ENCODE measurements around the gene AUTS2.

Gene AUTS2

GRCh38 chr7:70457883-70458680, 859.8 kb downstream of the AUTS2 start:
- DNase-seq, result no peak

DNA sequence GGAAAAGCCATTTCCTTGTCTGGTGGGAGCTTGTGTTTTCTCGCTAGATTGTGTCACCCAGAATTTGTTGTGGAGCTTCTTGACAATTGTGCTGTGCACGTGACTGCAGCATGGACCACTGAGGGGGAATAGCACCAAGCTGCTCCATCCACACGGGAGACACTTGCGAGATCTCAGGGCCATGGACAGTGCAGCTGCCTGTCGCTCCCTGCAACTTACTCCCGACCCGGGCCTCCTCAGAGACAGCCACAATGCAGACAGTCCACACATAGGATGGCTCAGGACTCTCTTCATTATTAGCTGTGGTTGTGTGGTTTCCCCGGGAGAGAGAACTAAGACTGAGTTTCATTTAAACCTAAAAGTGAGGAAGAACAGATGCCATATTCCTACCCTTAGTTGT, 860.5 kb downstream of the AUTS2 start:
- DNase-seq, result no peak

- DNase-seq, result no peak
Measured at GRCh38 chr7:70459546-70459945, 861.3 kb downstream of the AUTS2 start.

GRCh38 chr7:70460071-70460470, 861.8 kb downstream of the AUTS2 start:
- no peak for DNase-seq

- DNase-seq, result no peak
Measured at GRCh38 chr7:70460562-70460961, 862.3 kb downstream of the AUTS2 start.

DNA sequence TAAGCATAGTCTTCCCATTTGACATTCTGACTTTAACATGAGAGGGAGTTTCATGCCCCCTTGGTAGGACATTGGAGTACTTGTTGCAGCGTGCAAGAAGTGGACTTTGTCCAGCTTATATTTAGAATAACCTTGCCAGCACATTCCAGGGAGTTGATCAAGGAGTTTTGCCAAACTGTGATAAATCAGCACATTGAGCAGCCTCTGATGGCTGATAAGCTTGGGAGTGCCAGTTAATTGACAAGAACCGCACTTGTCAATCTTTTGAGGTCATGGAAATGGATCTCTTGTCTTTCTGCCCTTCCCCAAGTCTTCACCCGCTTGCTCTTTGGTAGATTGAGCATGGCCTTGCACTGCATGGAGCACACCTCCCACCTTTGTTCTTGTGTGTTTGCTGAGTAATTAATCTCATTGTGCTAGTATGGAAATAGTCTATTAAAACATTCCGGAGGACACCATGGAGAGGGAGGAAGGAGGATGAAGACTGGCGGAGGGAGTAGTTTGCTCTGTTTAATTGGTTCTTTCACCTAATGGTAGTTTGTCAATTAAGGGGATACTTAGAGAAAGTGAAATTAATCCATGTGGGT, 865.2 kb downstream of the AUTS2 start:
- no peak for DNase-seq

DNA sequence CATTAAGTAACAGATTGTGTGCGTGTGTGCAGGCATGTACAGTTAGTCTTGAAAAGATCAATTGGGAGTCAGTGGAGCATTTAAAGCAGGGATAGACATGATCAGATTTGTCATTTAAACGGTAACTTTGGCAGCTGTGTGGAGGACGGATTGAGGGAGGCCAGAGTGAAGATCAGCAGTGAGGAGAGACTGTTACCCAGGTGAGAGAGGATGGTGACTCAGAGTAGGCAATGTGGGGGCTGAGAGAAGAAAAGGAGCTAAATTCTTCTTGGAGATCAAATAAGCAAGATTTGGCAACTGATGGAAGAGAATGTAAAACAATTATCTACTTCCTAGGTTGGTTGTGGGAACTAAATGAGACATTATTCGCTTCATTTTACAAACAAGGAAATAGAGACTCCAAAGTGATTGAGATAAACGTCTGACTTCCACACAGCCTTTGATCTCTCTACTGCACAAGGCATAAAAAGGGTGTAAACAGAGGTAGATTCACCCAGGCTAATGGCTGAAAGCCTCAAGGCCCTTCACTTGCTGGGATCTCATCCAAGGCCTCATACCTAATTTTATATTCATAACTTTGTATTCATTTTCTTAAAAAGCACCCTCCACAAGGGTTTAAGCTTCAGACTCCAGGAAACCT, 868.6 kb downstream of the AUTS2 start:
- no peak for DNase-seq

- DNase-seq, result no peak
Measured at GRCh38 chr7:70470746-70471145, 872.5 kb downstream of the AUTS2 start.

DNA sequence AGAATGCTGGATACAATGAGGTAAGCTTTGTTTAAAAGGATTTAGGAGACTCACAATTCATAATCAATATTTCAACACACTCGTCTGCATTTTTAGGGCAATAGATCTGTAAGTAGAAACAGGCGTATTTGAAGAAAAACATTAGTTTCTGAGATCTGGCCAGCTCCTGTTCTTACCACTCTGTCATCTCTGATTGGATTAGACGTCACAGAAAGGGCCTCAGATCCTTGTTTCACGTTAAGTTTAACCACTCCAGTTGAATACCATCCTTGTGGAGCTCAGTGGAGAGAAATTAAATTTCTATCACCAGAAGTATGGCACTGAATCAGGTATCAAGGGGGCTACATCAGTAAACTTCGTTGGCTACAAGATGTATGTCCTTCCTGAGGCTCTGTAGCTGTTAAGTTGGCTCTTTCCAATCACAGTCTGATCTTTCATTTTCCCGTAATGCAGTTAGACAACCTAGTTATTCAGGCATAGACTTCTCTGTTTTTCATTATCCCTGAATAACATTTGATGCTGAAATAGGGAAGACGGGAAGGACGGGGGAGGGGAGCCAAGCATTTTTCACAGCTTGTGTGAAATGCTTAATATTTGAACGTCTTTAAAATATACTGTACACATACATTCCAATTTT, 874.4 kb downstream of the AUTS2 start:
- no peak for DNase-seq

GRCh38 chr7:70474639-70475234, 876.5 kb downstream of the AUTS2 start:
- DNase-seq, result no peak

- DNase-seq, result no peak
Measured at GRCh38 chr7:70477036-70478010, 879.0 kb downstream of the AUTS2 start.

DNA sequence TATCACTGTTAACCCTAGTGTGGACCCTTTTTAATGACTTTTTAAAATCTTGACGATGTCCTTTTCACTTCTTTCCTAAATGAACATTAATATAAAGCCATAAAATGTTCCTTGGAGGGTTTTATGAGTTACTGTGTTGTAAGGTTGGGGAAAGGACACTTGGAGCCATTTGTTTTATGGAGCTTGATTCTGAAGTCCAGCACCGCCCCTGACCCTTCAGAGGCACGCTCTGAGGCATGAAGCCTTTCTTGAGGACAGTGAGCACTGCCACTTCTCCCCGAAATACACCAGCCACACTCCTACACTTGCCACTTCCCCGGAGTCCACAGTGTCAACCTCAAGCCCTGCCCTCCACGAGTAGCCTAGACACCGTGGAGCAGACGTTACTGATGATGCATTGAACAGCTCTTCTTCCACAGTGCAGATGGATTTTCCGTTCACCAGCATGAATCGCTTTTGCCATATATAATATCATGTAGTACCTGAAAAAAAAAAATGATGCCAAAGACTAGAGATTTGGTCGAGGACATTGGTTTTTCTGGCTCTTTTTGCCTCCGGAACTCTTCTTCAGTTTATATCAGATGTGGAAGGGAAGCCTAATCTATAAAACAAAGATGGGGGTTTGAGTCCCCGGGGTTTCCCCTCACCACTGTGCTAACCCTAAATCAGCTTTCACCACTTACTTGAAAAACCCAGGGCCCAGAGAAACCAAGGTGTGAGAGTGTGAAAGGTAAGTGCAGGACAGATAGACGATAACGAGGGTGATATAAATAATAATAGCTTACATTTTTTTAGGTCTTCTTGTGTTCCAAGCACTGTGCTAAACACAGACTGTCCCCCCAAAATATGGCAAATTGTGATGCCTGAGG, 881.1 kb downstream of the AUTS2 start:
- DNase-seq, result no peak

DNA sequence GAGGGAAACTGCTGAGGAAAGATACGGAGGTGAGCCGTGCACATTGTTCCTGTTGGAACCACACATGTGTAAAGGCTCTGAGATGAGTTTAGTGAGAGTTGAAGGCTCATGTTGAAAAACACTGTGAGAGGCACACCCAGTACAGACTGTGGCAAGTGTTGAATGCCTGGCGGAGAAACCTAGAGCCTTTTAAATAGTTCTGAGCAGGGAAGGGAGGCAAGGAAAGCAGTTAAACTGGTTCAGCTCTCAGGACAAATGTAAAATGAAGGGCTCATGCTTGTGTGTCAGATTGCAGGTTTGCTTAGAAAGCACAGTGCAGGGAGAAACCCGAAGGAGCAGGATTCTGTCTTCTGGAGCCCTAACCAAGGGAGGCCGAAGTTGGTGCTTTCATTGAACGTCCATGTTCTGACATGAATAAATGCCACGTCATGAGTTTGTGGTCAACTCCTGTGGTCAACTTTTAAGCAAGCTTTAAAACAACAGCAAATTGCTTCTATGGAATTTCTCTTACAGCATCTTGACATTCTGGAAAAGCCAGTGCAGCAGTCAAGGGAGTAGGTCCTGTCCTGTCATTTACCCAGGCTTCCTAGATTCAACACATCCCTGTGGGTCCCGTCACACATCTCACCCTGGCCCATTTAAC, 882.8 kb downstream of the AUTS2 start:
- no peak for DNase-seq

GRCh38 chr7:70481570-70482123, 883.4 kb downstream of the AUTS2 start:
- no peak for DNase-seq

DNA sequence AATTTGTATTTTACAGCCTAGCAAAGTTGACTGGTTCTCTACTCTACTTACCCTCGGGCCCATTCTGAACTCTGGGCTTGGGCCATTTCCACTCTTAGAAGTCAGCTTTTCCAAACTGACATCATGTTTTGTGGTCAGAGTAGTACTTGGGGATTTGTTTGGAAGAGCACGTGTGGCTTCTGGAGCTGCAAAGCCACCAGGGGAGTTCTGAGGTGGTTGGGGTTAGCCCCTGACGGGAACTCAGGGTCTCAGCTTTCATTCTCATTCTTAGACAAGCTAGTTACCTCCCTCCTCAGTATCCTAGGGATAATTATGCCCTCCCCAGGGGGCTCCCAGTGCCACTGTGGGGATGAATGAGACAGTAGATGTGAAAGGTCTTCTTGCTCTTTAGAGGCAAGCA, 886.0 kb downstream of the AUTS2 start:
- DNase-seq, result no peak

GRCh38 chr7:70486977-70487376, 888.7 kb downstream of the AUTS2 start:
- DNase-seq, result no peak

DNA sequence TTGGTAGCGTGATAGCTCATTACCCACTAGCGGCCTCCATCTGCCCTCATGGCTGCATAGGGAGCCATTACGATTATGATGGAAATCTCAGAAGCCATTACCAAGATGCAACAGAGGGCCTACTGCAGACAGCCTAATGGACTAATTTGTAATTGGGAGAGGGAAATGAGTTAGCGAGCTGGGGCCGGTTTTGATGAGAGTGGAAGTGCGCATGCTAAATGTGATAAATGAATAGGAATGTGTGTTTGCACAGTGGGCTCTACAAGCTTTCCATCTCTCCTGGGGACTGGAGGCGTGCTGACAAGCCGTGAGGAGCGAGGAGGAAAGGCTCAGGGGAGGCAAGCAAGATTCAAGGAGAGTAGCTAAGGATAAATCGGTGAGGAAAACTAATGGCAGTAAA, 889.2 kb downstream of the AUTS2 start:
- no peak for DNase-seq

- no peak for DNase-seq
Measured at GRCh38 chr7:70487886-70488285, 889.6 kb downstream of the AUTS2 start.

DNA sequence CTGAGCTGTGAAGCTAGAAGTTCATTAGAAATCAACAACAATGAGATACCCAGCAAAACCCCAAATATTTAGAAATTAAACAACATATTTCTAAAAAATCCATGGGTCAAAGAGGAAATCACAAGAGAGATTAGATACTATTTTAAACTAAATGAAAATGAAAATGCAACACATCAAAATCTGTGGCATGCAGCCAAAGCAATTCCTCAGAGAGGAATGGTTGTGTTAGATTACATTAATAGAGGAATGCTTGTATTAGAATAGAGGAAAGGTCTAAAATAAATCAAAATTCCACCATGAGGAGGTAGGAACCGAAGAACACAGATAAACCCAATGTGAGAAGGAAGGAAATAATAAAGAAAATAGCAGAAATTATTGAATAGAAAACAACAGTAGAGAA, 891.5 kb downstream of the AUTS2 start:
- DNase-seq, result no peak

DNA sequence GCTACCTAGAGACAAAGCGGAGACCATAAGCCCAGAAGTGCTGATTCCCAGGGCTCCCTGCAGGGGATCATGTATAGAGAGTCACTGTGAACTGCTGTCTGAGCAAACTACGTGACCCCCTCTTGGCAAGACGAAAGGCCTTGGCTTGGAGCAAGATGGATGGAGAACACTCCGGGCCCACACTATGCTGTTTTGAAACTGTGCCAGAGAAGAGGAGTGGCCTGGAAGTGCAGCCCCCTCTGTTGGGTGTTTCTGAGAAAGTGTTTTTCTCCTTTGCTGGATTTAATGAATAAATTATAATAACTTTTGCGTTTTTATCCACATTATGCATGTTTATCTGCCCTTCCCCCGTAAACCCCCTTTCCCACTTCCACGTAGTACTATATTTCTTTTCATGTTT, 894.4 kb downstream of the AUTS2 start:
- no peak for DNase-seq

Measured in effector CD4-positive, alpha-beta T cell (primary cell).